HG02642 (cell line): Measurements from ENCODE around the gene HCAR2.
"Not testable (repeated sequence)": the region's sequence is repeated elsewhere in the genome, so short reads cannot be mapped to it uniquely, and the experiment has no call there.

ENCODE experiments used
- ATAC-seq: cut with Tn5 transposase; IDR thresholded peaks from one replicate; pipeline ENCODE4 v1.9.1; 2021; ENCODE audit warnings: mild to moderate bottlenecking; ENCODE audit not compliant: unreplicated experiment, poor library complexity

The HCAR2 gene

DNA sequence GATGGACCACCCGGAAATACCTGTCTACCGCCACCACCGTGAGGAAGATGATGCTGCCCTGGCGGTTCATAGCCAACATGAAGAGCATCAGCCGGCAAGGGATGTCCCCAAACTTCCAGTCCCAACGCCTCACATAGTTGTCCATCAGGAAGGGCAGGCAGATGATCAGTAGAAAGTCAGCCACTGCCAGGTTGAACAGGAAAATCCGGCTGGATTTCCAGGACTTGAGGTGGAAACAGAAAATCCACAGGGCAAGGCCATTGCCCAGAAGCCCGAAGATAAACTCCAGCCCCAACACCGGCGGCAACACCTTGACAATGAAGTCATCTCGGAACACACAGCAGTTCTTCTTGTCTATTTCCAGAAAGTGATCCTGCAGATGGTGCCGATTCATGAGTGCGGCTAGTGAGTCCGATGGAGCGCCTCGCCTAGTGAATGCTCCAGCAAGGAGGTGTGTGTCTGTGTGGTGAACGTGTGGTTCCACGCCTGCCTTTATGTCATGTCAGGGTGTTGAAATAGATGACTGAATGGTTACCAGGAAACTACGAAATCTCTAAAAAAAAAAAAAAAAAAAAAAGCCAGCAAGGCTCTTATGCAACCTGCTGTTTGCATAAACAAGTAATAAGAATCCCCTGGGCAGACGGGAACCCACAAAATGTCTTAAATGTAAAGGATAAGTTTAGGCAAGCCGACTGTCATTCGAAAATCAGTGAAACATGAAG, at the start of gene HCAR2:
Gene HCAR2 (minus strand): TSS at position 468 of the 722 bp plus-strand sequence. CDS start 74 bp downstream, at position 394.
- ATAC-seq: not testable (repeated sequence)

DNA sequence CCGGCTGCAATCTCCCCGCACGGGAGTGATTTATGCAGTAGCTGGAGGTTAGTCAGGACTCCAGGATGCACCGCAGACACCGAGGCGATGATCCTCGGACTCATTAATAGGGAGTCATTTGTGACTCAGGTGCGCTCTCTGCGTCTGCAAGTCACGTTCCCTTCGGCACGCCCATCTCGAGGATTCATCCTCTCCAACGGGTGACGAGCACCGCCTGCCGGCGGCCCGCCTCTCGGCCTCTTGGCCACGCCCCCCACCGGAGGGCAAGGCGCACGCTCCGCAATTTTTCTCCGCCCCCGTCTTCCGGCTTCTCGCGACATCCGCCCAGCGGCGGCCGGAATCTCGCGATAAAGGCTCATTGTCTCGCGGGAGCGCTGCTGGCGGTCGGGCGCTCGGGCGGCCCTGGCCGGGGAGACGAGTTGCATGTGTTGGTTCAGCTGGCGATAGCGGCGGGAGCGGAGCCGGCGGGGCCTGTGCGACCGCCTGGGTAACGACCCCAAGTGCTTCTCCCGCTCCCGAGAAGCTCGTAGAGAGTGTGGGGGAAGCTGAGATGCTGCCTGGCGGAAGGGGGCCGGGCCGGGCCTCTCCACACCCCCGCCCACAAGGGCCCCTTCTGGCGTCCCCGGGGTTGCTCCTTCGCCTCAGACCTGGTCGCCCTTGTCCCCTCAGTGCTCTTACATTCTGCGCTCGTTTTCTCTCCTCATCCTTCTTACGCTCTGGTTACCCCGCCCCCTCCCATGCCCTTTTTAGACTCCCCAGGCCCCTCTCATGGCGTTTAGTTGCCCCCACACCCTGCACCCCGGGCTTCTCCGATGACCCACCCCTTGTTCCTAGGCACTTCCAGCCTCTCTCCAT, 49.5 kb upstream of the HCAR2 start, which contains the start of gene DENR:
Gene DENR (plus strand): TSS at position 361 of the 855 bp plus-strand sequence. CDS start 878 bp downstream, outside the sequence.
- ATAC-seq: peak; percentile 95

DNA sequence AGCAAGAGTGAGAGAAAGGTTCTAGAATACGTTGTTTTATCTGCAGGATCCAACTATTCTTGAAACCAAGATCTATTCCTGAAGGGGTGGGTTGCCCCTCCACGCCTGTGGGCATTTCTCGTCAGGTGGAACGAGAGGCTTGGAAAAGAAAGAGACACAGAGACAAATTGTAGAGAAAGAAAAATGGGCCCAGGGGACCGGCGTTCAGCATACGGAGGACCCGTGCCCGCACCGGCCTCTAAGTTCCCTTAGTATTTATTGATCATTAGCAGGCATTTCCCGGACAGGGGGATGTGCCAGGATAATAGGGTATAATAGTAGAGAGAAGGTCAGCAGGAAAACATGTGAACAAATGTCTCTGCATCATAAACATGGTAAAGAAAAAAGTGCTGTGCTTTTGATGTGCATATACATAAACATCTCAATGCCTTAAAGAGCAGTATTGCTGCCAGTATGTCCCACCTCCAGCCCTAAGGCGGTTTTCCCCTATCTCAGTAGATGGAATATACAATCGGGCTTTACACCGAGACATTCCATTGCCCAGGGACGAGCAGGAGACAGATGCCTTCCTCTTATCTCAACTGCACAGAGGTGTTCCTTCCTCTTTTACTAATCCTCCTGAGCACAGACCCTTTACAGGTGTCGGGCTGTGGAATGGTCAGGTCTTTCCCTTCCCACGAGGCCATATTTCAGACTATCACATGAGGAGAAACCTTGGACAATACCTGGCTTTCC, 47.8 kb upstream of the HCAR2 start:
- not testable (repeated sequence) for ATAC-seq

- no peak for ATAC-seq
These were observed 46.6 kb upstream of the HCAR2 start for GRCh38 chr12:122749569-122750332.

- ATAC-seq: no peak
These were observed 44.3 kb upstream of the HCAR2 start for GRCh38 chr12:122747224-122748135.

GRCh38 chr12:122743895-122744525, 40.9 kb upstream of the HCAR2 start:
- ATAC-seq: no peak

DNA sequence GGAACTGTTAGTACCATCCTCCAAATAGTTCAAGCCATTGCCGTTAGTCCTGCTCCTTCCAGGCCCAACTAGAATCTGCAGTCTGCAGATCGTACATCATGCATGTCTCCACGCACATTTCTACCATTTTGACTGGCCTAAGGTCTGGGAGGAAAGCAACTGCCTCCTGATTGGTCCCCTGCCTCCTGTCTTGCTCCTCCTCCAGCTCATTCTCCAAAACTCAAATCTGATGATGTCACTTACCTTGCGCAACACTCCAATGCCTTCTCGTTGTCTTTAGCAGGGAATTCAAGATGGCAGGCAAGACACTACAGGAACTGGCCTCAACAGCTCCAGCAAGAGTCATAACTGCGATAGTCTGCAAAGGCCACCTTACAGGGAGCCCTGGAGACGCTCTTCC, 37.2 kb upstream of the HCAR2 start:
- ATAC-seq: no peak

- ATAC-seq: no peak
These were observed 35.4 kb upstream of the HCAR2 start for GRCh38 chr12:122738571-122738970.

DNA sequence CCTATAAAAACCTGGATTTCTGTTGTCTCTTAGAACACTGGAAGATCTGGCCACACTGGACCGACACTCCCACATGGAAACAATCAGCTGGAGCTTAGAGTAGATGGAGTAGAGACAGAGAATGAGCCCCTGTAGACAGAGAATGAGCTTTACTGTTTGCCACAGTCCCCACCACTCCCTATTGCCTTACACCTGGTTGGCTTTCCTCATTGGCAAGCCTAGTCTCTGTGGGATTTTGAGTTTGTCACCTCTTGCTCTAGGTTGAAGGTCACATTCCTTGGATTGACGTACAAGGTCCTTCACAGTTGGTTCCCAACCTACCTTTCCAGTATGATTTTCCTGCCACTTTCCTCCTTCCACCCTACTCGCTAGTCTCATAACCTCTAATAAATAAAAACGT, 29.5 kb upstream of the HCAR2 start:
- ATAC-seq: no peak

DNA sequence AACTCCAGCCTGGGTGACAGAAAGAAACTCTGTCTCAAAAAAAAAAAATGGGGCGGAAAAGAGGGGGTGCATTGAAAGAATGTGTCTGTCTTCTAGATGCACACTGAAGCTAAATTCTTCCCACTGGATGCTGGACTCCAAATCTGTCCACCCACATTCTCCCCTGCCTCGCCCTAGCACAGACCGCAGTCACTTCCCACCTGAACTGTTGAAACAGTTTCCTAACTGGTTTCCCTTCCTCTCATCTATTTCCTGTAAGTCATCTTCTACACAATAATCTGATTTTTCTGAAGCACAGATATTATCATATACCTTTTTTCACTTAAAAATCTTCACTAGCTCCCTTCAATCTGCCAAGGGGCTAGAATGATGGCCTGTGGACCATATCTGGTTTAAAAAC, 29.0 kb upstream of the HCAR2 start:
- no peak for ATAC-seq

DNA sequence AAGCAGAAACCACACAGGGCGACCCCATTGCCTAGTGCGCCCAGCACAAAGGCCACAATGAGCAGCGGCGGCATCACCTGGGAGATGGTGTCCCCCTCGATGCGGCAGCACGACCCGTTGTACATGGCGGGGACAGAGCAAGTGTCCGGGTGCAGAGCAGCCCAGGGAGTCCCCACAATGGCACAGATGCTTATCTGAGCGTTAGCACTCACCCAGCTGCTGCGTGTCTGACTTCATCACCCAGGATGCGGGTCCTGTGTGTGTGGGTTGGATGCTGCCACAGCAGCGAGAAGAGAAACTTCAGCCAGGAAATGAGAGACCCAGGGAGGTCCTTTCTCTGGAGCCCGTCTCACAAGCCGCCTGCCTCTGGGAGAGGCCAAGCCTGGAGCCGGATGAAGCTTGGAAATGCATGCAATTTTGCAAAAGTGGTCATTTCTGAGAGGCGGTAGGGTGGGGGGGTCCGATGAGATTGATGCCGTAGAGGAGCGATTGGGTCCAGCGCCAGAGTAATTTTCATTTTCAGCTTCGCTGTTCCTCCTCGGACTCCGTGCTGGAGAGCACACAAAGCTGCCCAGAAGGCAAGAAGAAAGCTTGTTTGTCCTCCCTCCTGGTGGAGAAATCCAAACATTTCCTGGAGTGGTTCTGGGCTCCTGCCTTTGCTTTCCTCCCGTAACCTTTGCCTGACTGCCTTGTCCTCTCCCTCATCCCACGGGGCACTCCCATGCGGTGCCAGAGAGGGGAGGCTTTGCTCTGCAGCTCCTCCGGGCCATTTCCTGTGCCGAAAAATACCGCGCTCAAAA, 27.3 kb upstream of the HCAR2 start, which contains the start of gene HCAR1:
Gene HCAR1 (minus strand): TSS at position 630 of the 800 bp plus-strand sequence. CDS start 505 bp downstream, at position 125.
- no peak for ATAC-seq

GRCh38 chr12:122729583-122730214, 26.5 kb upstream of the HCAR2 start:
- ATAC-seq: no peak

DNA sequence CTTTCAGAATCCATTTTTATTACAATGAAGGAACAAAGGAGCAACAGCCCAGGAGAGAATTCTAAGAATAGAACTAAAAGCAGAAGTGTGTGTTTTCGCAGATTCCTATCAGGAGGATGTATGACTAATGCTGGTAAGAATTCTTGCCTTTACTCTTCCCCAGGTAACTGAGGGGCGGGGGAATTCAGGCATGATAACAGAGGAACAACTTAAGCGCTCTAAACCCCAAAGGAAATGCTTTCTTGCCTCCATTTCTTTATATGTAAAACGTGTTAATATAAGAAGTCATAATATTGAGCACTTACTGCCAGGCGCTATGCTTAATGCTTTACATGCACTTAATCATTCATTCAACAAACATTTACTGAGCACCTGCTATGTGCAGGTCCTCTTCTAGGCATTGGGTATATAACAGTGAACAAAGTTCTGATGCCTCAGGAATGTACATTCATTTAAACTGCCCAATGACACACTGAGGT, 23.0 kb upstream of the HCAR2 start:
- ATAC-seq: no peak

DNA sequence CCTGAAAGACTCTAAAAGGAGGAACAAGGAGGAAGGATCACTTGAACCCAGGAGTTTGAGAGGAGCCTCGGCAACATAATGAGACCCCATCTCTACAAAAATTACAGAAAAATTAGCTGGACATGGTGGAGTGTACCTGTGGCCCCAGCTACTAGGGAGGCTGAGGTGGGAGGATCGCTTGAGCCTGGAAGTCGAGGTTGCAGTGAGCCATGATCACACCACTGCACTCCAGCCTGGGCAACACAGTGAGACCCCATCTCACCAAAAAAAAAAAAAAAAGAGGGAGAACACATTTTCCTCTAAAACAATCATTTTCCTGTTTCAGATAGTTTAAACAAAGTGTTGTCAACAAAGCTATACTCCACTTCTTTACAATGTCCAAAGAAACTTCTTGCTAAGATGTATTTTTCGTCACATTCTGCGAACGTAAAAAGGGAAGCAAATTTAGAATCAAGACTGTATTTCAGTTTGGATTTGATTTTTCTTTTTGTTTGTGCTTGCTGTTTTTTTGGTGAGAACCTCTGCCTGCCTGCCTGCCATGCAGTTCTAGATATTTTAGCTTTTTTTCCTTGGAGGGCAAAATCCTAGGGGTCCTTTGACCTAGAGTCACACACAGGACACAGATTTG, 22.4 kb upstream of the HCAR2 start:
- no peak for ATAC-seq

- ATAC-seq: no peak
These were observed 21.6 kb upstream of the HCAR2 start for GRCh38 chr12:122724641-122725243.

DNA sequence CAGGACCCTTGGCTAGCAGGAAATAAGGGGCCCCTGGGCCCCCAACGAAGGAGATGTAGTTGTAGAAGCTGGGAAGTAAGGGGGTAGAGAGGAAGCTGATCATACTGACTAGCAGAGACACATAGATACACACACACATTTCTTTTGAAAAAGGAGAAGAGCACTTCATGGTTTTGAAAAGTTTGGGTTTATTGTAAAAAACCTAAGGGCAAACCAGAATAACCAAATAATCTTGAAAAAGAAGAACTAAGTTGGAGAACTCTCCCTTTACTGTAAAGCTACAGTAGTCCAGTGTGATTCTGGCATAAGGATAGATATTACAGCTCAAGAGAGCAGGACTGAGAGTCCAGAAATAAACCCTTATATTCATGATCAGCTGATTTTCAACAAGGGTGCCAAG, 19.2 kb upstream of the HCAR2 start:
- no peak for ATAC-seq
